DOHH2 (cell line): ENCODE results near the gene NIN.

Experiments
- H3F3A ChIP-seq: fragments of 200-600 bp; sonication (generic), shearing (Covaris generic); 2 replicates; pipeline ENCODE4 v1.6.0; 2016; ENCODE audit warnings: antibody characterized with exemption, mild to moderate bottlenecking; ENCODE audit not compliant: control insufficient read depth, insufficient read depth
- H3K27ac ChIP-seq: fragments of 200-600 bp; sonication (generic); 2 replicates; pipeline ENCODE4 v1.5.1; 2014; ENCODE audit warnings: low read depth, mild to moderate bottlenecking, low read length, moderate library complexity
- H3K27me3 ChIP-seq: fragments of 200-600 bp; sonication (generic); 2 replicates; pipeline ENCODE4 v1.6.1; 2014; ENCODE audit warnings: mild to moderate bottlenecking, low read length, mixed read lengths; ENCODE audit not compliant: control insufficient read depth
- H3K36me3 ChIP-seq: fragments of 200-600 bp; sonication (generic); 2 replicates; pipeline ENCODE4 v1.6.1; 2014; ENCODE audit warnings: mild to moderate bottlenecking, low read length, moderate library complexity, mixed read lengths; ENCODE audit not compliant: control insufficient read depth
- H3K4me1 ChIP-seq: fragments of 200-600 bp; sonication (generic); 2 replicates; pipeline ENCODE4 v1.6.1; 2014; ENCODE audit warnings: mild to moderate bottlenecking, low read length, mixed read lengths; ENCODE audit not compliant: control insufficient read depth
- H3K4me2 ChIP-seq: fragments of 200-600 bp; sonication (generic); 2 replicates; pipeline ENCODE4 v1.6.0; 2014; ENCODE audit warnings: mild to moderate bottlenecking, low read length, moderate library complexity
- H3K4me3 ChIP-seq: fragments of 200-600 bp; sonication (generic); 2 replicates; pipeline ENCODE4 v1.5.1; 2014; ENCODE audit warnings: mild to moderate bottlenecking, low read length, mixed read lengths
- H3K79me2 ChIP-seq: fragments of 200-600 bp; sonication (generic); 2 replicates; pipeline ENCODE4 v1.6.1; 2014; ENCODE audit warnings: mild to moderate bottlenecking, low read length, mixed read lengths; ENCODE audit not compliant: control insufficient read depth
- H3K9me2 ChIP-seq: fragments of 200-600 bp; sonication (generic); replicated peaks from 2 replicates; pipeline ENCODE4 v1.6.1; 2014; ENCODE audit warnings: mild to moderate bottlenecking, low read length, mixed read lengths; ENCODE audit not compliant: control insufficient read depth
- H3K9me3 ChIP-seq: fragments of 200-600 bp; sonication (generic); 2 replicates; pipeline ENCODE4 v1.6.1; 2014; ENCODE audit warnings: antibody characterized with exemption, low read length, mixed read lengths; ENCODE audit not compliant: control insufficient read depth, insufficient read depth
- H4K20me1 ChIP-seq: fragments of 200-600 bp; sonication (generic); 2 replicates; pipeline ENCODE4 v1.6.0; 2014; ENCODE audit warnings: low read depth, mild to moderate bottlenecking, antibody characterized with exemption, low read length, moderate library complexity; ENCODE audit not compliant: control insufficient read depth, insufficient read depth
- EZH2phosphoT487 ChIP-seq: fragments of 200-600 bp; sonication (generic); IDR thresholded peaks from 2 replicates; pipeline ENCODE4 v1.6.1; 2017; ENCODE audit warnings: borderline replicate concordance, mild to moderate bottlenecking, antibody characterized with exemption, low read length, moderate library complexity, mixed read lengths
- TF ChIP-seq, protein P1 (sequence below): fragments of 200-600 bp; sonication (generic); IDR thresholded peaks from one replicate; pipeline ENCODE4 v1.5.1; 2014; ENCODE audit warnings: antibody characterized with exemption, mild to moderate bottlenecking, low read depth, low read length; ENCODE audit not compliant: poor library complexity, severe bottlenecking

The NIN gene

DNA sequence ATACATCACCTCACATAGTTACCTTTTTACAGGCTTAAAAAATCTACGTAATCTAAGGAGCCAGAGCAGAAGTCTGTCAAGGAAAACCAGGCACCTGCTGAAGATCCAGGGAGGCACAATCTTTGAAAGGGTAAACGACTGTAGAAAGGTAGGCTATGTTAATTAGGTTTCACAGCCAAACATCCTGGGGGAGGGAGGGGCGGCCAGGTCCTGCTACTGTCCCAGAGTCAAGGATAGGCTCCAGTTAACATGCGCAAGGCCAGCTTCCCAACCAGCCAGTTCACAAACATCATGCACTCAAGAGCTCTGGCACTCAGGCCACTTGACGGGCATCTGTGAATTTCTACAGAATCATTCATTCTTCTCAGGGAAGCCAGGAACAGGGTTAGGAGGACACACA is 22.9 kb downstream of the NIN start:
- no peak overlapping the region for H3K4me3 ChIP-seq
- H3K4me2 ChIP-seq: no peak overlapping the region
- TF ChIP-seq, protein P1, sequence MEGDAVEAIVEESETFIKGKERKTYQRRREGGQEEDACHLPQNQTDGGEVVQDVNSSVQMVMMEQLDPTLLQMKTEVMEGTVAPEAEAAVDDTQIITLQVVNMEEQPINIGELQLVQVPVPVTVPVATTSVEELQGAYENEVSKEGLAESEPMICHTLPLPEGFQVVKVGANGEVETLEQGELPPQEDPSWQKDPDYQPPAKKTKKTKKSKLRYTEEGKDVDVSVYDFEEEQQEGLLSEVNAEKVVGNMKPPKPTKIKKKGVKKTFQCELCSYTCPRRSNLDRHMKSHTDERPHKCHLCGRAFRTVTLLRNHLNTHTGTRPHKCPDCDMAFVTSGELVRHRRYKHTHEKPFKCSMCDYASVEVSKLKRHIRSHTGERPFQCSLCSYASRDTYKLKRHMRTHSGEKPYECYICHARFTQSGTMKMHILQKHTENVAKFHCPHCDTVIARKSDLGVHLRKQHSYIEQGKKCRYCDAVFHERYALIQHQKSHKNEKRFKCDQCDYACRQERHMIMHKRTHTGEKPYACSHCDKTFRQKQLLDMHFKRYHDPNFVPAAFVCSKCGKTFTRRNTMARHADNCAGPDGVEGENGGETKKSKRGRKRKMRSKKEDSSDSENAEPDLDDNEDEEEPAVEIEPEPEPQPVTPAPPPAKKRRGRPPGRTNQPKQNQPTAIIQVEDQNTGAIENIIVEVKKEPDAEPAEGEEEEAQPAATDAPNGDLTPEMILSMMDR: no peak
- TF ChIP-seq EZH2phosphoT487: no peak
- H3K27ac ChIP-seq: no peak overlapping the region
- H3K9me2 ChIP-seq: no peaks in the 10 kb centered on the region
- H3K27me3 ChIP-seq: no peaks in the 10 kb centered on the region
- H4K20me1 ChIP-seq: no peaks in the 10 kb centered on the region
- peaks cover 5% of the 10 kb centered on the region for H3F3A ChIP-seq
- peaks cover 60% of the 10 kb centered on the region for H3K36me3 ChIP-seq
- H3K4me1 ChIP-seq: peaks cover 49% of the 10 kb centered on the region
- H3K9me3 ChIP-seq: no peaks in the 10 kb centered on the region
- peaks cover 70% of the 10 kb centered on the region for H3K79me2 ChIP-seq

DNA sequence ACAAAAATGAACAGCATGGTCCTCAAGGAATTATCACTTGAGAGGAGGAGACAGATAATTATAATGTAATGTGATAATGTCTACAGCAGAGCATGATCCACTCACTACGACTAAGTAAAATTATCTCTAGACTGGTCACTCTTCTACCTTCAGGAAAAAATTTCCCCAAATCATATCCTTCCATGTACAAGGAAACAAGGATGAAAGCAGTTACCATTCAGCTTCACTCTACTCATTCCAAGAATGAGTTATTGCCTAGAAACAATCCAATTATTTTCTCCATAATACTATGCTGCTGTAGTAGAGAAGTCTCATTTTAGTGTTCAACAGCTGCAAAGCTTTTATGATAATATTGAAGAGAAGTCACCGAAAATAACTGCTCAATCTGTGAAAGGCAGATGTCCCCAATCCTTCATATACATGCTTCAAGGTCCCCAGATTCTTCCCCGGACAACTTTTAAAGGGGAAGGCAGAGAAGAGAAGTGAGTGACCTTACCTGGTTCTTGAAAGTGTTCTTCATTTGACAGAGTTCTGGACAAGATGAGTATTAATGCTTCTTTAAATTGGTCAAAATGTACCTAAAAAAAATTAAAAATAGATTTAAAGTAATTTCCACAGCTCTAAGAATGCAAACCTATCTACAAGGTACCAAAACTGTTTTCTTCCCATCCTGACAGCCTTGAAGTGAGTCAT is 24.6 kb downstream of the NIN start:
- TF ChIP-seq, protein P1: no peak
- peaks cover 58% of the 10 kb centered on the region for H3K79me2 ChIP-seq
- H3K27ac ChIP-seq: no peak overlapping the region
- H3K4me3 ChIP-seq: no peak overlapping the region
- H3K4me2 ChIP-seq: no peak overlapping the region
- no peaks in the 10 kb centered on the region for H4K20me1 ChIP-seq
- H3K27me3 ChIP-seq: no peaks in the 10 kb centered on the region
- H3F3A ChIP-seq: 0 out of 2 replicates have a peak, but pooled peaks cover 3% of the 10 kb centered on the region
- H3K4me1 ChIP-seq: peaks cover 50% of the 10 kb centered on the region
- H3K9me3 ChIP-seq: no peaks in the 10 kb centered on the region
- peaks cover 60% of the 10 kb centered on the region for H3K36me3 ChIP-seq
- no peaks in the 10 kb centered on the region for H3K9me2 ChIP-seq

DNA sequence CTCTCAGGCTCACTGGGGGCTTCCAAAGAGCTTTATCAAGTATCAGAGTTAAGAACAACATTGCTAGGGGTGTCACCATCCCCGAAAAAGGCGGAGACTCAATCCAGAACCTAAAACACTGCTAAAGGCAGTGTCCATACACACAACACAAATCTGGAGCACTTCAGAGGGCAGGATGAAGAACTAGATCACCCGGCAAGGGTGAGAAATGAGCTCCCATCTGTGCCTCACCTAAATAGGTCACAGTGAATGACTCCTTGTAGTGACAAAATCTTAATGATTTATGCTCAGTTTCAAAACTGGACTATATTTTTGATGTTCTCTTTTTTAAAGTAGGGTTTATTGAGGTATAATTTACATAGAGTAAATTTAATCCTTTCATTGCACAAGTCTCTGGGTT is 25.6 kb downstream of the NIN start:
- H4K20me1 ChIP-seq: no peaks in the 10 kb centered on the region
- peaks cover 65% of the 10 kb centered on the region for H3K36me3 ChIP-seq
- H3K27ac ChIP-seq: no peak overlapping the region
- H3K27me3 ChIP-seq: no peaks in the 10 kb centered on the region
- H3K9me2 ChIP-seq: no peaks in the 10 kb centered on the region
- H3K4me1 ChIP-seq: peaks cover 52% of the 10 kb centered on the region
- H3K9me3 ChIP-seq: no peaks in the 10 kb centered on the region
- TF ChIP-seq, protein P1: no peak
- H3K4me3 ChIP-seq: no peak overlapping the region
- peaks cover 51% of the 10 kb centered on the region for H3K79me2 ChIP-seq
- peaks cover 3% of the 10 kb centered on the region; the same call in 1 of the 2 replicates for H3F3A ChIP-seq
- no peak overlapping the region for H3K4me2 ChIP-seq
